Ovary (tissue), 9 donors: ENCODE results near the gene ODAD4. TPM values are rescaled to one million over a fixed set of nuclear protein-coding genes. Genes with fewer than 3 reads are reported as not detected.

Experiments
- DNase-seq, 5 donors: peaks; one replicate each; pipeline ENCODE4 v3.0.0-alpha.2; 2019 to 2020
- H3K27ac ChIP-seq, 2 donors: fragments of 200-600 bp; one replicate each; pipeline versions ENCODE4 v1.5.1 to v1.8.0; 2019 to 2022
- H3K27me3 ChIP-seq: fragments of 200-600 bp; one replicate; pipeline ENCODE4 v1.8.0; 2022
- H3K36me3 ChIP-seq: fragments of 200-600 bp; sonication (generic); one replicate; pipeline ENCODE4 v1.5.1; 2019
- H3K4me1 ChIP-seq: one replicate; pipeline ENCODE4 v1.8.1; 2013; ENCODE audit warnings: mild to moderate bottlenecking, moderate library complexity; ENCODE audit not compliant: insufficient read depth
- H3K4me3 ChIP-seq: fragments of 200-600 bp; sonication (generic); one replicate; pipeline ENCODE4 v1.5.1; 2017
- H3K9me3 ChIP-seq, 2 donors: fragments of 200-600 bp in 1 of 2; sonication (generic) in 1 of 2; one replicate each; pipeline versions ENCODE4 v1.5.1 to v1.8.1; 2013 to 2019; ENCODE audit warnings: mild to moderate bottlenecking in 1 of 2, moderate library complexity in 1 of 2
- CTCF ChIP-seq, 3 donors: fragments of 450-650 bp in 2 of 3; fragments of 200-600 bp in 1 of 3; IDR thresholded peaks; one replicate each; pipeline versions ENCODE4 v1.5.1 to v1.8.0; 2016 to 2022; ENCODE audit warnings: antibody characterized with exemption in 3 of 3, mild to moderate bottlenecking in 1 of 3
- EP300 ChIP-seq: sonication (generic); formaldehyde crosslinking; IDR thresholded peaks from one replicate; pipeline ENCODE4 v1.6.1; 2017; ENCODE audit warnings: antibody characterized with exemption
- POLR2A ChIP-seq: fragments of 450-650 bp; IDR thresholded peaks from one replicate; pipeline ENCODE4 v1.6.1; 2017; ENCODE audit warnings: antibody characterized with exemption, mild to moderate bottlenecking, moderate library complexity
- WGBS, 3 donors: extraction: QIAGEN DNeasy Blood & Tissue Kit in 1 of 3; methylation state at CpG; one replicate each; pipeline versions ENCODE4 v1.1.5 to v1.1.7; 2013 to 2017; 5-methylcytosine and 5-hydroxymethylcytosine counted together
- intact Hi-C, 4 donors: fragments of 100-400 bp; cut with DNase I; formaldehyde crosslinking; loops; one replicate each; pipeline versions ENCODE4 v1.11.0 to v1.15.1; 2022 to 2023
- polyA plus RNA-seq, 2 donors: library from polyadenylated mRNA; stranded (reverse); fragments of 200-250 nt in 1 of 2; fragments of 350-450 nt in 1 of 2; fragmentation: Illumina TruSeq in 1 of 2; extraction: RNeasy Lipid Tissue Mini Kit (QIAGEN cat#74804) in 1 of 2; gene quantifications; one replicate each; pipeline ENCODE4 v1.2.3, GENCODE V29; 2013 to 2014
- total RNA-seq, 7 donors: library from RNA; depleted of rRNA in 2 of 7; stranded (reverse); fragments of >200 nt in 2 of 7; fragmentation: NEBNext Ultra II Directional in 3 of 7; extraction: Animal tissue kit (Norgen Biotek cat#: 25700) in 3 of 7; gene quantifications; one replicate each; pipeline versions ENCODE4 v1.1.0 to v1.2.4, GENCODE V29; 2016 to 2023
- donor health status: DM: no; HTN: no; CAD: no; lungs with moderate emphysema.
- donor health status: DM: no; HTN: no; CAD: no.
- donor health status: Bipolar disorder and iron deficiency.
- donor health status: DM: yes; HTN: yes; CAD: no.
- donor health status: DM: no; HTN: no; CAD: no.
- donor health status: DM: yes; HTN: yes; CAD: no.

The ODAD4 gene
- total and polyA plus RNA-seq, 9 donors: 1.1 to 11.0 (median 2.1) TPM

GRCh38 chr17:41948762-41949460, 18.5 kb downstream of the ODAD4 start:
- H3K27ac ChIP-seq: no peak overlapping the region
- 83 to 91% (median 85%) methylated on average over 11 of the region's 11 CpGs for WGBS, 3 donors
- intact Hi-C loops: no loop called here
- no peaks in the 10 kb centered on the region for H3K36me3 ChIP-seq
- H3K4me3 ChIP-seq: no peak overlapping the region
- H3K9me3 ChIP-seq: no peaks in the 10 kb centered on the region
- H3K4me1 ChIP-seq: no peaks in the 10 kb centered on the region
- no peaks in the 10 kb centered on the region for H3K27me3 ChIP-seq
- no peak for DNase-seq
- TF ChIP-seq CTCF (IDR thresholded peaks at IDR 0.05): no peak
- no peak for TF ChIP-seq EP300
- TF ChIP-seq POLR2A: no peak

GRCh38 chr17:41956522-41956921, 26.1 kb downstream of the ODAD4 start:
- Histone ChIP-seq H3K4me1 (peaks cover 2% of the 10 kb centered on the region), H3K36me3 (no peaks in the 10 kb centered on the region), H3K4me3 (no peak overlapping the region), H3K9me3 (no peaks in the 10 kb centered on the region), H3K27me3 (no peaks in the 10 kb centered on the region), H3K27ac (no peak overlapping the region)
- intact Hi-C loops: no loop called here
- 88 to 92% (median 89%) methylated on average over 6 of the region's 6 CpGs for WGBS, 3 donors
- DNase-seq: no peak
- TF ChIP-seq CTCF (IDR thresholded peaks at IDR 0.05) (no peak), EP300 (no peak), POLR2A (no peak)

GRCh38 chr17:41957031-41957868, 26.8 kb downstream of the ODAD4 start:
- Histone ChIP-seq H3K36me3 (no peaks in the 10 kb centered on the region), H3K4me1 (peaks cover 2% of the 10 kb centered on the region), H3K27ac (no peak overlapping the region), H3K27me3 (no peaks in the 10 kb centered on the region), H3K4me3 (no peak overlapping the region), H3K9me3 (no peaks in the 10 kb centered on the region)
- no peak for DNase-seq
- intact Hi-C loops: no loop called here
- WGBS, 3 donors: 74 to 83% (median 82%) methylated on average over 11 of the region's 11 CpGs
- TF ChIP-seq CTCF (IDR thresholded peaks at IDR 0.05) (no peak), EP300 (no peak), POLR2A (no peak)

- TF ChIP-seq EP300 (no peak), POLR2A (no peak), CTCF (IDR thresholded peaks at IDR 0.05) (no peak)
- H3K9me3 ChIP-seq: no peaks in the 10 kb centered on the region
- H3K36me3 ChIP-seq: no peaks in the 10 kb centered on the region
- DNase-seq: no peak
- intact Hi-C loops: no loop called here
- no peak overlapping the region for H3K4me3 ChIP-seq
- H3K4me1 ChIP-seq: peaks cover 2% of the 10 kb centered on the region
- WGBS, 3 donors: 85 to 88% (median 87%) methylated on average over 6 of the region's 6 CpGs
- H3K27me3 ChIP-seq: no peaks in the 10 kb centered on the region
- H3K27ac ChIP-seq: no peak overlapping the region
Observed at GRCh38 chr17:41957869-41958439, 27.5 kb downstream of the ODAD4 start.
